GM12878 (cell line): ENCODE data around the gene KARS1. TPM values are rescaled to one million over a fixed set of nuclear protein-coding genes. Genes with fewer than 3 reads are reported as not detected.

Experiments
- ATAC-seq: fragments of 200-7000 bp; cut with Tn5 transposase; 3 replicates; pipeline ENCODE4 v1.9.1; 2020; ENCODE audit warnings: mild to moderate bottlenecking, moderate library complexity
- BruUV-seq: library from RNA; stranded (reverse); fragments of 400-500 nt; replicated peaks from 2 replicates; lab custom pipeline; 2021; lab: Mats Ljungman, UMichigan
- CTCF ChIA-PET: fragments of 300-600 bp; sonication (Branson Sonifier 250); formaldehyde crosslinking; extraction: SDS; loops from one replicate; lab custom pipeline; 2021; ENCODE audit warnings: inconsistent platforms; lab: Yijun Ruan, JAX
- POLR2A ChIA-PET: fragments of 350-600 bp; formaldehyde crosslinking; extraction: SDS; loops from one replicate; lab custom pipeline; 2021; ENCODE audit warnings: inconsistent platforms; lab: Charles Lee
- RAD21 ChIA-PET: fragments of 300-600 bp; sonication (Branson Sonifier 250); formaldehyde crosslinking; loops from one replicate; lab custom pipeline; 2023; ENCODE audit warnings: antibody characterized with exemption; ENCODE audit not compliant: unreplicated experiment; lab: Charles Lee
- SMC1A ChIA-PET: fragments of 300-600 bp; sonication (Branson Sonifier 250); formaldehyde crosslinking; loops from one replicate; lab custom pipeline; 2023; ENCODE audit not compliant: unreplicated experiment, uncharacterized antibody; lab: Charles Lee
- DNase-seq: peaks from one replicate; pipeline ENCODE4 v3.0.0-alpha.2; 2011; ENCODE audit warnings: low read depth, low spot score
- FAIRE-seq: peaks from 3 replicates; lab custom pipeline; 2011; peaks lifted over from hg19 to GRCh38; lab: Jason Lieb, UNC
- H2AFZ ChIP-seq: 2 replicates; pipeline ENCODE4 v1.6.0; 2011; ENCODE audit warnings: low read depth, low read length, control low read depth; ENCODE audit not compliant: control insufficient read depth
- H3K27ac ChIP-seq: 2 replicates; pipeline ENCODE4 v1.5.1; 2011; ENCODE audit warnings: control low read depth; ENCODE audit not compliant: control insufficient read depth, insufficient read depth
- H3K27me3 ChIP-seq, 2 experiments: replicated peaks in 1 of 2; 2 replicates each; pipeline versions ENCODE4 v1.6.0 to v1.6.1; 2011; ENCODE audit warnings: low read length in 1 of 2; ENCODE audit not compliant: control insufficient read depth in 2 of 2, insufficient read depth in 2 of 2
- H3K36me3 ChIP-seq, 2 experiments: 2 replicates each; pipeline ENCODE4 v1.5.1; 2011; ENCODE audit warnings: low read length in 1 of 2; ENCODE audit not compliant: control insufficient read depth in 2 of 2, insufficient read depth in 2 of 2
- H3K4me1 ChIP-seq: 2 replicates; pipeline ENCODE4 v1.6.1; 2011; ENCODE audit warnings: mild to moderate bottlenecking, low read length, moderate library complexity, mixed read lengths; ENCODE audit not compliant: control insufficient read depth, insufficient read depth
- H3K4me2 ChIP-seq: 2 replicates; pipeline ENCODE4 v1.6.0; 2011; ENCODE audit warnings: control low read depth; ENCODE audit not compliant: control insufficient read depth, insufficient read depth
- H3K4me3 ChIP-seq: fragments of 200-600 bp; sonication (generic); 2 replicates; pipeline ENCODE4 v1.5.1; 2016
- H3K79me2 ChIP-seq: 2 replicates; pipeline ENCODE4 v1.6.0; 2011; ENCODE audit warnings: low read length; ENCODE audit not compliant: control insufficient read depth, insufficient read depth
- H3K9ac ChIP-seq: 2 replicates; pipeline ENCODE4 v1.8.0; 2011; ENCODE audit warnings: low read length, control low read depth, mixed read lengths; ENCODE audit not compliant: control insufficient read depth, insufficient read depth
- H3K9me3 ChIP-seq: replicated peaks from 3 replicates; pipeline ENCODE4 v1.5.1; 2011; ENCODE audit warnings: mild to moderate bottlenecking, low read length; ENCODE audit not compliant: control insufficient read depth, insufficient read depth
- H4K20me1 ChIP-seq: 2 replicates; pipeline ENCODE4 v1.6.0; 2011; ENCODE audit not compliant: control insufficient read depth, insufficient read depth
- ATF3 ChIP-seq: IDR thresholded peaks from 2 replicates; pipeline ENCODE4 v1.6.1; 2011; ENCODE audit warnings: low read depth, mild to moderate bottlenecking, low read length, moderate library complexity, borderline replicate concordance; ENCODE audit errors: extremely low read depth
- BCL11A ChIP-seq: IDR thresholded peaks from 2 replicates; pipeline ENCODE4 v1.6.1; 2011; ENCODE audit warnings: low read depth, low read length
- BMI1 ChIP-seq: fragments of 450-650 bp; IDR thresholded peaks from 2 replicates; pipeline ENCODE4 v1.6.1; 2016; ENCODE audit warnings: mild to moderate bottlenecking, moderate library complexity, borderline replicate concordance
- CBX5 ChIP-seq: sonication (generic); IDR thresholded peaks from 2 replicates; pipeline ENCODE4 v1.6.1; 2016; ENCODE audit warnings: low read depth, moderate library complexity, mild to moderate bottlenecking, inconsistent platforms
- FOS ChIP-seq: IDR thresholded peaks from 3 replicates; pipeline ENCODE4 v1.6.1; 2011; ENCODE audit warnings: borderline replicate concordance; ENCODE audit not compliant: insufficient read length; ENCODE audit errors: extremely low read depth
- HDGF ChIP-seq: fragments of 450-650 bp; IDR thresholded peaks from 2 replicates; pipeline ENCODE4 v1.6.1; 2016; ENCODE audit warnings: antibody characterized with exemption
- LARP7 ChIP-seq: fragments of 450-650 bp; IDR thresholded peaks from 2 replicates; pipeline ENCODE4 v1.6.1; 2017; ENCODE audit warnings: mild to moderate bottlenecking
- MXI1 ChIP-seq: fragments of 150-350 bp; IDR thresholded peaks from 2 replicates; pipeline ENCODE4 v1.6.1; 2011; ENCODE audit warnings: low read depth, mild to moderate bottlenecking, inconsistent platforms, low read length, improper control_type of control experiment
- NR2C1 ChIP-seq: fragments of 450-650 bp; IDR thresholded peaks from 2 replicates; pipeline ENCODE4 v1.6.1; 2017; ENCODE audit warnings: antibody characterized with exemption, mild to moderate bottlenecking, moderate library complexity
- PAX8 ChIP-seq: fragments of 450-650 bp; IDR thresholded peaks from 2 replicates; pipeline ENCODE4 v1.6.1; 2017; ENCODE audit warnings: mild to moderate bottlenecking, moderate library complexity
- RELB ChIP-seq: fragments of 450-650 bp; IDR thresholded peaks from 2 replicates; pipeline ENCODE4 v1.6.1; 2017; ENCODE audit warnings: low read depth, mild to moderate bottlenecking, moderate library complexity
- TCF12 ChIP-seq: IDR thresholded peaks from 2 replicates; pipeline ENCODE4 v1.6.1; 2011; ENCODE audit warnings: low read depth, mild to moderate bottlenecking, low read length
- ZBTB11 ChIP-seq: fragments of 450-650 bp; formaldehyde crosslinking; IDR thresholded peaks from 2 replicates; pipeline ENCODE4 v1.5.0; 2022; ENCODE audit warnings: mild to moderate bottlenecking, missing genetic modification characterization
- ZNF592 ChIP-seq: fragments of 450-650 bp; IDR thresholded peaks from 2 replicates; pipeline ENCODE4 v1.6.1; 2017; ENCODE audit warnings: mild to moderate bottlenecking, moderate library complexity
- WGBS: methylation state at CpG from one replicate; pipeline ENCODE4 v1.1.6; 2016; ENCODE audit warnings: low lambda C conversion rate; ENCODE audit not compliant: insufficient replicate concordance, insufficient coverage; ENCODE audit errors: missing lambda C conversion rate; 5-methylcytosine and 5-hydroxymethylcytosine counted together
- in situ Hi-C: fragments of 300-500 bp; cut with MboI; formaldehyde crosslinking; loops from 9 replicates; pipeline ENCODE4 v1.14.3; 2018; ENCODE audit warnings: mixed read lengths
- intact Hi-C: fragments of 100-400 bp; cut with micrococcal nuclease; formaldehyde crosslinking; loops from one replicate; pipeline ENCODE4 v1.14.2; 2022; ENCODE audit not compliant: unreplicated experiment
- polyA plus RNA-seq, 11 experiments: library from polyadenylated mRNA; depleted of rRNA in 4 of 11; unstranded in 6 of 11; stranded (reverse) in 5 of 11; fragments of >200 nt; fragmentation: Nextera tagmentation in 4 of 11; fragmentation: Illumina TruSeq in 1 of 11; extraction: Ambion mirVana in 4 of 11; extraction: Trizol in 1 of 11; gene quantifications; 1 replicate in 1 of 11; 2 replicates in 10 of 11; pipeline versions ENCODE4 v1.2.1 to v1.2.3, GENCODE V29; 2011 to 2016; ENCODE audit warnings: inconsistent platforms in 2 of 11, missing spikeins in 2 of 11, low read depth in 1 of 11
- total RNA-seq, 4 experiments: library from RNA; depleted of rRNA in 3 of 4; stranded (reverse); fragments of >200 nt in 3 of 4; fragmentation: Illumina TruSeq in 1 of 4; extraction: Trizol in 1 of 4; gene quantifications; 2 replicates each; pipeline versions ENCODE4 v1.2.1 to v1.2.3, GENCODE V29; 2013 to 2021
- TF ChIP-seq, protein P1 (sequence below): IDR thresholded peaks from 2 replicates; pipeline ENCODE4 v1.6.1; 2012; ENCODE audit warnings: low read depth, low read length, improper control_type of control experiment

KARS1 gene
- total and polyA plus RNA-seq, 10 of the 15 experiments (the other 5 are each of a cell fraction or from before 2014, with no cell fraction given), result 187 to 312 (median 211) TPM

DNA sequence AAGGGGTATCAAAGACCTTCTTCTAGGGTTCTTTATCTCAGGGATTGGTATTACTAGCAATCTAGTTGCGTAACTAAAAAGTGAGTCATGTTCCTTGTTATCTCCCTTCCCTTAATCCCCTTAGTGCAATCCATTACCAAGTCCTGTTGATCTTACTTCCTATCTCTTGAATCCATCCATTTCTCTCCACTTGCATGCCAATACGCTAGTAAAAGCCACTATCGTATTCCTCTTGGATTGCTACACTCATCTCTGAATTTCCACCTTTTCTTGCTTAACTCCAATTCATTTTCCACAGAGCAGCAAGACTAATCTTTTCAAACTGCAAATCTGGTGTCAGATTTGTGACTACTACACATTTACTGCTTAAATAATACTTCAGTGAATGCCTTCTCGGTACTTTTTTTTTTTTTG lies 22.5 kb downstream of the KARS1 start:
- no TSS peak for BruUV-seq
- H3K79me2 ChIP-seq, result peaks cover 19% of the 10 kb centered on the region
- ChIA-PET SMC1A (no interaction called here), POLR2A (no interaction called here), RAD21 (no interaction called here), CTCF (no interaction called here)
- no peak overlapping the region for H3K4me2 ChIP-seq
- in situ Hi-C loops, result loop anchor here (10.0 kb wide), 1 partner anchor 160 kb away; the partner anchor contains the start of gene TMEM170A
- peaks cover 19% of the 10 kb centered on the region for H3K4me1 ChIP-seq
- no peak overlapping the region for H3K27ac ChIP-seq
- no peaks in the 10 kb centered on the region for H3K27me3 ChIP-seq
- H2AFZ ChIP-seq, result no peak overlapping the region
- WGBS, result 96% methylated on average over 4 of the region's 4 CpGs
- H3K4me3 ChIP-seq, result no peak overlapping the region
- H3K9ac ChIP-seq, result no peak overlapping the region
- peaks cover 14 to 36% of the 10 kb centered on the region in 2 experiments for H3K36me3 ChIP-seq
- no peaks in the 10 kb centered on the region for H3K9me3 ChIP-seq
- no peaks in the 10 kb centered on the region for H4K20me1 ChIP-seq
- ATAC-seq, result no peak
- FAIRE-seq, result no peak
- intact Hi-C loops, result no loop called here
- no peak for DNase-seq
- no peak for TF ChIP-seq ATF3
- TF ChIP-seq NR2C1, result no peak
- TF ChIP-seq HDGF, result no peak
- TF ChIP-seq PAX8, result no peak
- TF ChIP-seq BCL11A, result no peak
- no peak for TF ChIP-seq RELB
- TF ChIP-seq FOS, result no peak
- no peak for TF ChIP-seq MXI1
- no peak for TF ChIP-seq ZBTB11 (CRISPR knock-in tag)
- no peak for TF ChIP-seq ZNF592
- TF ChIP-seq, protein P1, sequence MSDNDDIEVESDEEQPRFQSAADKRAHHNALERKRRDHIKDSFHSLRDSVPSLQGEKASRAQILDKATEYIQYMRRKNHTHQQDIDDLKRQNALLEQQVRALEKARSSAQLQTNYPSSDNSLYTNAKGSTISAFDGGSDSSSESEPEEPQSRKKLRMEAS, result no peak
- no peak for TF ChIP-seq CBX5
- TF ChIP-seq BMI1, result no peak
- TF ChIP-seq LARP7, result no peak
- no peak for TF ChIP-seq TCF12
